ENCODE measurements around the gene CCDC27.

The CCDC27 gene

GRCh38 chr1:3814771-3815561, 62.7 kb downstream of the CCDC27 start:
- in situ Hi-C loops (cut with HindIII; ENCODE audit: low sequenced_read_pairs), result loop anchor here (5.0 kb wide), 1 partner anchor 43 kb away; the partner anchor contains the start of gene SMIM1

GRCh38 chr1:3816331-3817137, 64.3 kb downstream of the CCDC27 start:
- in situ Hi-C loops (cut with HindIII; ENCODE audit: low sequenced_read_pairs), result loop anchor here (5.0 kb wide), 1 partner anchor 44 kb away; the partner anchor contains the start of gene SMIM1

- in situ Hi-C loops (cut with HindIII; ENCODE audit: low sequenced_read_pairs), result loop anchor here (5.0 kb wide), 1 partner anchor 45 kb away; the partner anchor contains the start of gene SMIM1
Measured at GRCh38 chr1:3817138-3817740, 65.0 kb downstream of the CCDC27 start.

- in situ Hi-C loops (cut with HindIII; ENCODE audit: low sequenced_read_pairs), result loop anchor here (5.0 kb wide), 1 partner anchor 46 kb away; the partner anchor contains the start of gene SMIM1
Measured at GRCh38 chr1:3817821-3818597, 65.8 kb downstream of the CCDC27 start.

- in situ Hi-C loops (cut with HindIII; ENCODE audit: low sequenced_read_pairs), result loop anchor here (5.0 kb wide), 1 partner anchor 47 kb away; the partner anchor contains the start of gene SMIM1
Measured at GRCh38 chr1:3819771-3820200, 67.5 kb downstream of the CCDC27 start.

- in situ Hi-C loops (cut with HindIII; ENCODE audit: low sequenced_read_pairs), result no loop called here
Measured at GRCh38 chr1:3820316-3820715, 68.1 kb downstream of the CCDC27 start.

GRCh38 chr1:3821004-3821403, 68.8 kb downstream of the CCDC27 start:
- in situ Hi-C loops (cut with HindIII; ENCODE audit: low sequenced_read_pairs), result no loop called here

All from endothelial cell of hepatic sinusoid (primary cell).